Neural cell (in vitro differentiated cells): ENCODE data around the gene ZNF536. TPM values are rescaled to one million over a fixed set of nuclear protein-coding genes. Genes with fewer than 3 reads are reported as not detected.

ENCODE experiments used
- H2AFZ ChIP-seq: fragments of 200-600, 300-800 bp; sonication (generic), shearing (Covaris generic); 2 replicates; pipeline ENCODE4 v1.6.0; 2014; ENCODE audit warnings: low read depth, mild to moderate bottlenecking, antibody characterized with exemption, low read length, moderate library complexity
- H3F3A ChIP-seq: fragments of 200-600 bp; shearing (Covaris generic); 2 replicates; pipeline ENCODE4 v1.6.1; 2016; ENCODE audit warnings: mild to moderate bottlenecking, moderate library complexity, mixed read lengths, antibody characterized with exemption, low read length; ENCODE audit not compliant: insufficient read depth, poor library complexity, severe bottlenecking
- H3K27ac ChIP-seq: fragments of 200-600, 300-800 bp; sonication (generic), shearing (Covaris generic); 2 replicates; pipeline ENCODE4 v1.5.1; 2014; ENCODE audit warnings: mild to moderate bottlenecking, low read length, moderate library complexity
- H3K27me3 ChIP-seq: fragments of 300-800, 200-600 bp; sonication (generic), shearing (Covaris generic); 2 replicates; pipeline ENCODE4 v1.6.0; 2014; ENCODE audit warnings: mild to moderate bottlenecking, low read depth, low read length, moderate library complexity; ENCODE audit not compliant: insufficient read depth
- H3K36me3 ChIP-seq: fragments of 300-800, 200-600 bp; sonication (generic), shearing (Covaris generic); 2 replicates; pipeline ENCODE4 v1.5.1; 2014; ENCODE audit warnings: mild to moderate bottlenecking, antibody characterized with exemption, low read length, moderate library complexity; ENCODE audit not compliant: insufficient read depth
- H3K4me2 ChIP-seq: fragments of 300-800, 200-600 bp; sonication (generic), shearing (Covaris generic); 2 replicates; pipeline ENCODE4 v1.6.0; 2014; ENCODE audit warnings: mild to moderate bottlenecking, low read length
- H3K4me3 ChIP-seq: fragments of 300-800, 200-600 bp; sonication (generic), shearing (Covaris generic); 2 replicates; pipeline ENCODE4 v1.5.1; 2014; ENCODE audit warnings: mild to moderate bottlenecking, low read length, moderate library complexity
- H3K79me2 ChIP-seq: fragments of 200-600 bp; shearing (Covaris generic); replicated peaks from 2 replicates; pipeline ENCODE4 v1.6.0; 2014; ENCODE audit warnings: mild to moderate bottlenecking, low read length, moderate library complexity; ENCODE audit not compliant: insufficient read depth
- H3K9ac ChIP-seq: fragments of 300-800, 200-600 bp; sonication (generic), shearing (Covaris generic); 2 replicates; pipeline ENCODE4 v1.6.1; 2016; ENCODE audit warnings: mild to moderate bottlenecking, low read length, mixed read lengths
- H3K9me2 ChIP-seq: fragments of 200-600 bp; shearing (Covaris generic); 2 replicates; pipeline ENCODE4 v1.6.1; 2016; ENCODE audit warnings: mild to moderate bottlenecking, low read length, mixed read lengths; ENCODE audit not compliant: insufficient read depth
- H3K9me3 ChIP-seq: fragments of 200-600, 300-800 bp; sonication (generic), shearing (Covaris generic); 2 replicates; pipeline ENCODE4 v1.6.1; 2016; ENCODE audit warnings: mild to moderate bottlenecking, mixed run types, low read length, moderate library complexity, mixed read lengths
- H4K20me1 ChIP-seq: fragments of 200-600 bp; shearing (Covaris generic); 2 replicates; pipeline ENCODE4 v1.6.1; 2016; ENCODE audit warnings: mild to moderate bottlenecking, mixed run types; ENCODE audit not compliant: insufficient read depth
- CTCF ChIP-seq: fragments of 450-650 bp; IDR thresholded peaks from 2 replicates; pipeline ENCODE4 v1.5.1; 2014; ENCODE audit warnings: antibody characterized with exemption, mild to moderate bottlenecking, moderate library complexity; ENCODE audit not compliant: poor library complexity, severe bottlenecking
- EP300 ChIP-seq: fragments of 450-650 bp; conservative IDR thresholded peaks from 2 replicates; pipeline ENCODE4 v1.6.1; 2014; ENCODE audit warnings: antibody characterized with exemption, mild to moderate bottlenecking, moderate library complexity; ENCODE audit not compliant: poor library complexity, severe bottlenecking
- EZH2 ChIP-seq: fragments of 200-600, 300-800 bp; shearing (Covaris generic), sonication (generic); IDR thresholded peaks from 2 replicates; pipeline ENCODE4 v1.6.1; 2014; ENCODE audit warnings: antibody characterized with exemption, low read length, borderline replicate concordance, mild to moderate bottlenecking; ENCODE audit not compliant: insufficient read depth, poor library complexity, severe bottlenecking
- MXI1 ChIP-seq: fragments of 450-650 bp; conservative IDR thresholded peaks from 2 replicates; pipeline ENCODE4 v1.6.1; 2014; ENCODE audit warnings: antibody characterized with exemption, mild to moderate bottlenecking; ENCODE audit not compliant: poor library complexity, severe bottlenecking
- POLR2AphosphoS5 ChIP-seq: IDR thresholded peaks from 2 replicates; pipeline ENCODE4 v1.6.1; 2012
- RAD21 ChIP-seq: fragments of 450-650 bp; conservative IDR thresholded peaks from 2 replicates; pipeline ENCODE4 v1.6.1; 2014; ENCODE audit warnings: antibody characterized with exemption, mild to moderate bottlenecking, moderate library complexity
- REST ChIP-seq: IDR thresholded peaks from 2 replicates; pipeline ENCODE4 v1.6.1; 2012; ENCODE audit warnings: borderline replicate concordance
- SMC3 ChIP-seq: fragments of 450-650 bp; conservative IDR thresholded peaks from 2 replicates; pipeline ENCODE4 v1.6.1; 2014; ENCODE audit warnings: antibody characterized with exemption, mild to moderate bottlenecking, moderate library complexity; ENCODE audit not compliant: poor library complexity
- TAF1 ChIP-seq: IDR thresholded peaks from 2 replicates; pipeline ENCODE4 v1.6.1; 2012; ENCODE audit warnings: low read depth
- polyA plus RNA-seq: library from polyadenylated mRNA; depleted of rRNA; stranded (reverse); fragments of >200 nt; gene quantifications from 2 replicates; pipeline ENCODE4 v1.2.3, GENCODE V29; 2014

The ZNF536 gene
- polyA plus RNA-seq, 1 donor from 2014 or later, result 13.9 TPM

- TF ChIP-seq EZH2, result no peak
- TF ChIP-seq MXI1, result no peak
- TF ChIP-seq SMC3, result no peak
- no peak for TF ChIP-seq RAD21
- TF ChIP-seq TAF1, result no peak
- TF ChIP-seq CTCF, result no peak
- no peak for TF ChIP-seq POLR2AphosphoS5
- Histone ChIP-seq H3K27me3 (no peaks in the 10 kb centered on the region), H3K36me3 (no peaks in the 10 kb centered on the region), H3F3A (no peaks in the 10 kb centered on the region), H3K79me2 (no peaks in the 10 kb centered on the region), H3K9ac (no peak overlapping the region), H3K9me3 (no peaks in the 10 kb centered on the region), H3K4me3 (no peak overlapping the region), H4K20me1 (no peaks in the 10 kb centered on the region), H3K27ac (no peak overlapping the region), H3K9me2 (no peaks in the 10 kb centered on the region), H2AFZ (no peak overlapping the region), H3K4me2 (no peak overlapping the region)
These were observed 45.8 kb upstream of the ZNF536 start for GRCh38 chr19:30326393-30326710.

- H3K9ac ChIP-seq, result no peak overlapping the region
- no peak overlapping the region for H3K27ac ChIP-seq
- no peaks in the 10 kb centered on the region for H4K20me1 ChIP-seq
- no peak overlapping the region for H3K4me3 ChIP-seq
- no peak overlapping the region for H3K4me2 ChIP-seq
- no peaks in the 10 kb centered on the region for H3F3A ChIP-seq
- no peaks in the 10 kb centered on the region for H3K9me3 ChIP-seq
- no peaks in the 10 kb centered on the region for H3K79me2 ChIP-seq
- H3K27me3 ChIP-seq, result no peaks in the 10 kb centered on the region
- H3K9me2 ChIP-seq, result no peaks in the 10 kb centered on the region
- H2AFZ ChIP-seq, result no peak overlapping the region
- H3K36me3 ChIP-seq, result no peaks in the 10 kb centered on the region
- no peak for TF ChIP-seq MXI1
- no peak for TF ChIP-seq TAF1
- TF ChIP-seq RAD21, result no peak
- TF ChIP-seq SMC3, result no peak
- no peak for TF ChIP-seq EP300
- TF ChIP-seq EZH2, result no peak
- no peak for TF ChIP-seq REST
- TF ChIP-seq CTCF, result no peak
- no peak for TF ChIP-seq POLR2AphosphoS5
These were observed 44.9 kb upstream of the ZNF536 start for GRCh38 chr19:30327331-30327730.
